KG1 (cell line): ENCODE results near the gene MAD1L1.
A peak's percentile ranks its signal among the peaks of the same experiment; 100 is the strongest.
"Not testable (repeated sequence)": the region's sequence is repeated elsewhere in the genome, so short reads cannot be mapped to it uniquely, and the experiment has no call there.

Experiments
- DNase-seq: peaks from one replicate; lab custom pipeline; 2025; lab: John Stamatoyannopoulos, UW

Gene MAD1L1

DNA sequence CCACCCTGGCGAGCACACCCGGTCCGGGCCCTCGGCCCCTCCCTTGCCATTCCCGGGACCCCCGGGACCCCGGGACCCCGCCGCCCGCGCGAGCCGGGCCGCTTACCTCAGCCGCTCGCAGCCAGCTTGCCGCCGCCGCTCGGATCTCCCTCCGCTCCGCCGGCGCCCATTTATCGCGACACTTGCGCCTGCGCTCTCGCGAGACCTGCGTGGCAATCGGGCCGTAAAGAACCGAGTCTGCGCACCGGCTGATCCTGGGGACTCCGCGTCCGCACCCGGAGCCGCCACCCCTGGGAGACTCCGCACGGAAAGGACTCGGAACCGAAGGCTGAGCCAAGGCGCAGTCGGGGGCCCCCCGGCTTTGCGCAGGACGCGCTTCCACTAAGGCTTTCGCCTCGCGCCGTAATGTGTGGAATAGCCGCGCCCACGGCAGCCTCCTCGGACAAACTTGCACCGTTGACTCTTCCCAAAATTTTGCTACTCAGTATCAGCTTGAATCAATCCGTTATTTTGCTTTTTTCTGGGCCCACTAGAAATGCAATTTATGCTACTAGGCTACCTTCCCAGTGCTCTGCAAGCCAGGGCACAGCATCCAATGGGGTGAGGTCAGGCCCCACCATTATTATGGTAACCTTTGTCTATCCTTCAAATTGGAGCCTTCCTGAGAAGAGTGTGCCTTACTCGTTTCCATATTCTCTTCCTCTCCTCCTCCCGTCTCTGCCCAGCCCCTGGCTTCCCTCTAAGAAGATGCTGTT, at the start of gene MAD1L1:
MAD1L1 (minus strand) TSS at position 180 of the 755 bp plus-strand sequence. CDS start 2,812 bp downstream, outside the sequence.
- peak; percentile 77 for DNase-seq

DNA sequence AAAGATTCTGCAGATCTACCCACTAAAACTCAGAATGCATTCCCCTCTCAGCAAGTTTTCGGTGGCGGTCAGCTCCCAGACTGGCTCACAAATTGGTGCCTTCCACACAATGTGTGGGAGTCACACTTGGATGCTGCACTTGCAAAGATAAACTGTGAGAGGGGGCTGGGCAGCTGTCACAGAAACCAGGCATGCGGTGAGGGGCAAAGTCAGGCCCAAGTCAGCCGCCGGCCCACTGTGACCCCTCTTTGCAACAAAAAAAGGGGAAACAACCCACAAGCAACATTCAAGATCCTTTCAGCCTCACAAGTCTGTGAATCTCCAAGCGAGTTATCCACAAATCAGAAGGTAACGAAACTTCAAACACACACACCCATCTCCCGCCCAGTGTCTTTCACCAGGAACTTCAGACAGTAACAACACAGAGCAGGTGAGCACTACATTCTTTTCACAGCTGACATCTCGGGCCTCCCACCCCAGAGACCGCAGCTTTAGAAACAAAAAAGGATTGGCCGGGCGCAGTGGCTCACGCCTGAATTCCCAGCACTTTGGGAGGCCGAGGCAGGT, 49.5 kb upstream of the MAD1L1 start:
- no peak for DNase-seq

DNA sequence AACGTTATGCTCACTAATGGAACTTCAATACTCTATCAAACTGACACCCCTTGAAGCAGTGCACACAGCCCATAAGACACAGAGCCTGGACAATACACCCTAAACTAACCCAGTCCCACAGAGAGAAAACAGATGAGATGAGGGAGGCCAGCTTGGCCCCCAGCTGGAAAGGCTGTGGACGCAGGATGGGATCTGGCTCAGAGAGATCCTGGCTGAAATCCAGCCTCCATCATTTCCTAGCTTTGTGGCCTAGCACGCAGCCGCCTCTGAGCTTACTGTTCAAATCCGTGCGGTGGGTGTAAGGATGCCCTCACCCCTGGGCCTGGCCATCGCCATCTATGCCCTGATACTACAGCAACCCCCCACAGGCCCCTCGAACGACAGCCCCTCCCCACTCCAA, 48.8 kb upstream of the MAD1L1 start:
- no peak for DNase-seq

DNA sequence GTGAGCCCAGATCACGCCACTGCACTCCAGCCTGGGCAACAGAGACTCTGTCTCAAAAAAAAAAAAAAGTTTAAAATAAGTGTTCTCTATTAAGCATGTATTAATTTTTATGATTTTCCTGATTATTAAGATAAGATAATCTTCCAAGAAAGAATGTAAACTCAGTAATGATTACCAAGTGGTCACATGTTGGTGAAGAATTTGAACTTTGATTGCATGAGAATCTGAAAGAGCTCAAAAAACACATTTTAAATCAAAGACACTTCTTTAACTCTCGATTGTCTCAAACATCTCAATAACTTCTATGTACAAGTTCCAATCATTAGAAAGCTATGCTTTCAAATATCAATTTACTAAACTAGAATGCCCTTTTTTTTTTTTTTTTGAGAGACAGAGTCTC, 47.7 kb upstream of the MAD1L1 start:
- no peak for DNase-seq

DNA sequence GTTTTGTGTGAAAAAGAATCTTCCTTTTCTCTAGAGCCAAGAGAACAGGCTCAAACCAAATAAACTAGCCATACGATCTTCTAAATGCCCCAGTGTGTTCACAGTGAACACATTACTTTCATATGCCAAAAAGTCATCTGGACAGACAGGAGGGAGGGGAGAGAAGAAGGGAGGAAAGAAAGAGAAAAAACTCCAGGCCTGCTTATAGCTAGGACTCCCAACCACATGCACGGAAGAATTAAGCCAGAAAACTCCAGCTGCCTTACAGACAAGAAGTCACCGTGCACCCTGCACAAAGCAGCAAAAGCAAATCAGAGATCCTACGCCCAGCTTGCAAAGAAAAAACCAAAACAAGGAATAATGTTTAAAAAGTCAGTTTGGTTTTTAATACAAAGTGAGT, 47.2 kb upstream of the MAD1L1 start:
- no peak for DNase-seq

DNA sequence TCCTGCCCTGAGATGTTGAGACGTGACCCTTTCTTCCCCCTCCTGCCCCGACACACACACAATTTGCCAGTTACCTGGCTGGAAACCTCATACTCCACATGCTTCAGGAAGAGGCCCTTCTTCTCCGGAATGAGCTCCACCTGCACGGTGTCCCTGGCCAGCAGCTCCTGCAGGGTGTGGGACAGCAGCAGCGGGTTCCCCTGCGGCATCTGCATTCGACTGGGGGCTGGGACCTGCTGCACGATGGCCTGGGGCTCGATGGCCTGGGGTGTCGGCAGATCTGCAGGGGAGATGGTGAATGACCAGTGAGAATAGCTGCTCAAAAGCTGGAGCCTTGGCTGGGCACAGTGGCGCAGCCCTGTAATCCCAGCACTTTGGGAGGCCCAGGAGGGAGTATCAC, 45.3 kb upstream of the MAD1L1 start:
- DNase-seq, result no peak

DNA sequence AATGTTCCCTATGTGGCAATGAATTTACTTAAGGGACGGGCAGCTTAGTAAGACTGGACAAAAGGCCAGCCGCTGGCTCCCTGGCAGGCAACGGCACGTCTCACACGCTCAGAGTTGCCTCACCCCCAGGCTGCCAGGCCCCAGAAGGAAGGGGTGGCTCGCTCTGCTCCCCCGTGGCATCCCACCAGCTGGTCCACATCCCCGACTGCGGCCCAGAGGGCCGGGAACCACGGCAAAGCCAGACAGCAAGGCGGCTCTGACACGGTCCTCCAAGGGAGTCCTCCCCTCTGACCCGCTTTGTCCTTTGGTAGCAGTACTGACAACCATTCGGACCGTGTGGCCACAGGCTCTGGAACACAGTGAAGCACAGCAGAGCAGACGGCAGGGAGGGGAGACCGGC, 43.4 kb upstream of the MAD1L1 start:
- DNase-seq, result no peak

DNA sequence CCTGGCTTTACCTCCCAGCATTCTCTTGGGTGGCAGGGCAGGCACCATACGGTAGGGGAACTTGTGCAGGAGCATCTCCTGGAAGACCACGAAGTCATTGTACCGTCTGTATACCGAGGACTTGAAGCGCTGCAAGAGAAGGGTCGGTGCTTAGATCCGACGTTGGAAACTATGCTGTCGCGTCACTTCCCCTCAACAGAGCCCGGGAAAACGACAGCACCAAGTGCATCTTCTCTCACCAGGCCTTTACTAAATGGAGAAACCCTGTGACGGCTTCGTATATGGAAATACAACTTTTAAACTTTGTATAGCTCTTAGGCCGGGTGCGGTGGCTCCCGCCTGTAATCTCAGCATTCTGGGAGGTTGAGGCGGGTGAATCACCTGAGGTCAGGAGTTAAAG, 42.4 kb upstream of the MAD1L1 start:
- DNase-seq, result no peak

DNA sequence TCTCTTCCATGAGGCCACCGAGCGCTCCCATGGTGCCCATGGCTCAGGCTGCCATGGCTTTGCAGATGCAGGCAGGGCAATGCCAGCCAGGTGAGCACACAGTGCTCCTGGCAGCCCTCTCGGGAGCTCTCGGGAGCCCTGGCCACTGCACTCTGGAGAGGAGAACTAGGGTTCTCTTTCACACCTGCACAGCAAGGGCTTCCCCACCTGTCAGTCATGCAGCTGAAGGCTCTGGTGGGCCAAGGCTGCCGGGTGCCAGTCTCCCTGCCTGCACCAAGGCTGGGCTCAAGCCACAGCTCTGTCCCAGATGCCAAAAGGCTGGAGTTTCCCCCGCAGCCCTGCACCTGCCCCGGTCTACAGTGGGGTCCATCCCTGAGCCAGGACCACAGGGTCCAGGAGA, 41.9 kb upstream of the MAD1L1 start:
- DNase-seq, result no peak

DNA sequence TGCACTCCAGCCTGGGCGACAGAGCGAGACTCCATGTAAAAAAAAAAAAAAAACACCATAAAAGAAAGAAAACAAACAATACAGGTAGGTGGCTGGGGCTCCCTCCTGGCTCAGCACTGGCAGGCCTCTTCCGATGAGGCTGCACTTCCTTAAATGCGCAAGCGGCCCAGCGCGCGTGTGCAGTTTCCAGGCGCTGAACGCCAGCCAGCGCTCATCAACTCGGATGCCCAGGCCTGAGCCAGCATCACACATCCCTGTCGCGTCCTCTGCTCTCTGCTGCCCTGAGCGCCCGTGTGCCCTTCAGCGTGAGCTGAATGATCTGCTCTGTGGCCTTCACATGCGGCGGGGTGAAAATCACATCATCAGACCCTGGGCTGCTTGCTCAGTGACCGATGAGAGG, 41.1 kb upstream of the MAD1L1 start:
- no peak for DNase-seq

DNA sequence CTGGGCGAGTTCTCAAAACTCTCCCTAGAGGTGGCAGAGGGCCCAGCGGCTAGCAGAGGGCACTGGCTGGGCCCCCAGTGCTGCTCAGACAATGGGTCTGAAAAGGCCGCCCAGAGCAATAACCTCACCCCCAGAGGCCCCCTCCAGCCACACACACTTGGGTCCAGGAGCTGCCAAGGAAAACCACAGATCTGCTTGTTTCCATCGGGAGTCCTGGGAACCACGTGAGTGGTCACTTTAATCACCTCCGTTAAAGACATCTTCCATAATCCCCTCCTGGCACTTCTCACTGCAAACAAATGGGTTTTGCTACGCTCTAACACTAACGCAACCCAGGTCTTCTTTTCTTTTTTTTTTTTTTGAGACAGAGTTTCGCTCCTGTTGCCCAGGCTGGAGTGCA, 39.3 kb upstream of the MAD1L1 start:
- no peak for DNase-seq

DNA sequence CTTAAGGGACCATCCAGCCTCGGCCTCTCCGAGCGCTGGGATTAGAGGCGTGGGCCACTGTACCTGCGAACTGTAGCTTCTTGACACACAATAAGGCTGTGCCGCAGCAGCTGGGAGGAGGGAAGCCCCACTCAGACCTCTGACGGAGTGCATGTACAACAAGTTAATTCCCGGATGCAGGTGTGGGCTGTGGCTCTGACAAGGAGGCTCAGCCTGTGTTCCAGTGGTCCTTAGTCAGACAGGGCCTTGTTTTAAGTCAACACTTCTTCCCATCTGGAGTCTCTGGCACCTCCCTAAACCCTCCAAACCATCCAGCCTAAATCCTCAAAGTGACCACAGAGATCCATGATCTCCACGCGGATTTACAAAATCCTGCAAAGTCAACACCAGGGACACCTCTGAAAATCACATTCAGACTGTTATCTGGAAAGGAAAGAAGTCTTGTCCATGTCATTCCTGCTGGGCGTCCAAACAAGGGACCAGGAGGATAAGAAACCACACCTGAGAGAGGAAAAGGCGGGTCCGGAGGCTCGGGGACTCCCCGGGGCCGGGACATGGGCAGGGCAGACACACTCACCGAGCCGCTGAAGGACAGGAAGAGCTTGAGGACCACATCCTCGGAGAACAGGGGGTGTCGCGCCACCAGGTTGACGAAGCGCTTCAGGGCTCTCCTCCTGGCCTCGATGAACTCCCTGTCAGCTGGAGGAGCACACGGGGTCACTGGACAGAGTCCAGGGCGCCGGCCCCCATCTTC, 38.7 kb upstream of the MAD1L1 start:
- DNase-seq, result no peak

DNA sequence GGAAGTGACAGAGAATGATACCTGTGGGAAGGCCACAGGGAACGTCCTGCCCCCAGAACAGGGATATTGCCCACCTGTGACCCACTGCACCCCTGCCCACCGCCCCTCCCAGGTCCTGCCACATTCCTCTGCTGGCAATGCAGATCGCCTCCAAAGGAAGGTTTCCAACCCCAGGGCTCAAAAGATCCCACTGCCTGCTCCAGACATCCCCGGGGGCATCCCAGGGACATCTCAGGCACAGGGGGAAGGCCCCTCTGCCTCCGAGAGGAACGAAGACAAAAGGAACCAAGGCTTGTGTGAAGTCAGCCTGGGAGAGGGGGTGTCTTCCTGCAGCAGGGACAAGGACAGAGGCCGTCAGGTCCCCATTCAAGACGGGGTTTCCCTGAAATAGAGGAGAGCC, 37.8 kb upstream of the MAD1L1 start:
- DNase-seq, result no peak

DNA sequence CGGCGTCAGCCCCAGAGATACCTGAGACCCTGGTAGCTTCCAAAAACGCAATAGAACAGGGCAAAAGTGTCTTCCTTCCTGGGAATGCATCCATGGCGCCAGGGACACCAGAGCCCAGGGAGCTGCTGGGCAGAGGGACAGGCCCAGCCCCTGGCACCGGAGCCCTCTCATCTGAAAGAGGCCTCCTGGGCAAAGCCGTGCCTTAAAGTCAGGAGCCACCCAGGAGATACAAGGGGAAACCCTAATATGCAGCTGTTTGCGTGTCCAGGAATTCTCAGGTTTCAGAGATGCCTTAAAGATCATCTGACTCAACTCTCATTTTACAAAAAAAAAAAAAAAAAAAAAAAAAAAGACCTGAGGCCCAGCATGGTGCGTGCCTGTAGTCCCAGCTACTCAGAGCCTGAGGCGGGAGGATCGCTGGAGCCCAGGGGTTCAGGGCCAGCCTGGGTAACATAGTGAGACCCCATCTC, 37.3 kb upstream of the MAD1L1 start:
- DNase-seq, result no peak

DNA sequence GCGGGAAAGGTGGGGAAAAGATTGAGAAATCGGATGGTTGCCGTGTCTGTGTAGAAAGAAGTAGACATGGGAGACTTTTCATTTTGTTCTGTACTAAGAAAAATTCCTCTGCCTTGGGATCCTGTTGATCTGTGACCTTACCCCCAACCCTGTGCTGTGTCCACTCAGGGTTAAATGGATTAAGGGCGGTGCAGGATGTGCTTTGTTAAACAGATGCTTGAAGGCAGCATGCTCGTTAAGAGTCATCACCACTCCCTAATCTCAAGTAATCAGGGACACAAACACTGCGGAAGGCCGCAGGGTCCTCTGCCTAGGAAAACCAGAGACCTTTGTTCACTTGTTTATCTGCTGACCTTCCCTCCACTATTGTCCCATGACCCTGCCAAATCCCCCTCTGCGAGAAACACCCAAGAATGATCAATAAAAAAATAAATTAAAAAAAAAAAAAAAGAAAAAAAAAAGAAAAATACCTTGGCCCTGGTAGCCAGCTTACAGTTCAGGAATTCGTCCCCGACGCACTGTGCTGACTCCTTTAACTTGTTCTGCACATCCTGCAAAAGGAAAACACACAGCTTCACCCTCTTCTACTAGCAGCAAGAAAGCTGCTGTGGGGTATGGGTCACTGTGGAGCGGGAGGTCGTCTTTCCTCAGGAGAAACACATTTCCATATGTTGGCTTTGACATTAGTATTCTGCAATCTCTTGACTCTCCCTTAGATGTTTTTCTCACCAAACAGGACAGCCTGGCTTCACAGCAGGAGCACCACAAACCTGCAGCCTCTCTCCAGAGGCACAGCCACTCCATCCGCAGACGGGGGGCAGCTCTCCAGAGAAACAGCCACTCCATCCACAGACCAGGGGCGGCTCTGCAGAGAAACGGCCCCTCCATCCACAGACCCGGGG, 36.6 kb upstream of the MAD1L1 start:
- DNase-seq, result not testable (repeated sequence)

DNA sequence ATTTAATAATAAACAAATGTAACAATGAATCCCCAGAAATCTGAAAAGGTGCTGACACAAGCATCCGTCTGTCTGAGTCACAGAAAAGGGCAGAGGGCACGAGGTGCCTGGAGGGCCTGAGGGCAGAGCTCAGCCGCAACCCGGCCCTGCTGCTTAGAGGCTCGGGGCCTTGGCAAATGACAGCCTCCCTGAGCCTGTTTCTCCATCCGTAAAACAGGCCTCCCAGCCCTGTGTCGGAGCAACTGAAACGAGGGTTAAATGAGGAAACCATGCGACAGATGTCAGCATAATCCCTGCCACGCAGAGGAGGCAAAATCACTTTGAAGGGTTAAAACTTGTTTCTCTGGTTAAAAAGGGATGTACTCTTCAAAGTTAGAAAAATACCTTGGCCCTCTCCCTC, 34.2 kb upstream of the MAD1L1 start:
- no peak for DNase-seq

DNA sequence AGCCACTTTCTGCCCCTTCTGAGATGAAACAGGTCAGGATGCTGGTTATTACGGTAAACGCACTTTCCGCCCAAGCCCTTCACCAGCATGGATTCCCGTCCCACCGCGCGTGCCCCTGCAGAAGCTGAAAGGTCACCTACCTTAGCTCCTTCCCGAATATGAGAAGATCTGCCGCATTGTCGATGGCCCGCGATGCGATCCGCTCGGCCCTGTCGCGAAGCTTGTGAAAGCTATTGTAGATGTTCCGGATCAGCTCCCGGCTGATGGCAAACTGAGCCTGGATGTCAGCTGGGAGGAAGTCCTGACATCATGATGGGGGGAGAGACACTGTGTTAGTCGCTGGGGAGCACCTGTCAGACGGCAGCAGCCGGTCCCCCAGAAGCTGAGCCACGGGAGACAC, 31.4 kb upstream of the MAD1L1 start:
- no peak for DNase-seq

DNA sequence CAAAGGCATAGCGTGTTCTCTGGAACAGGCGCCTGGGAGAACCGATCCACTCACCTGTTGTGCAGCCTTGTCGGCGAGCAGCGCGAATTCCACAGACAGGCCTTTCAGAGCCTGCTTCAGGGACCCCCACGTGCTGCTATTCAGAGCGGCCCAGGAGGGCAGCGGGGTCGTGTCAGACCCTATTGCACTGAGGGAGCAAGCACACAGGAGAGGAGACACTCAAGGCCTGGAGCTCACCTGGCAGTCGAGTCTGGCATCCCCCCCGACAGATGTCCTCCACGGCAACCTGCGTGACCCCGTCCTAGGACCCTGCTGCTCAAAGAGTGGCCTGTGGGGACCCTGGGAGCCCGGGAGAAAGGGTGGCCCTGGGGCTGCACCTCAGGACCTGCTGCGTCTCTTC, 30.4 kb upstream of the MAD1L1 start:
- no peak for DNase-seq

DNA sequence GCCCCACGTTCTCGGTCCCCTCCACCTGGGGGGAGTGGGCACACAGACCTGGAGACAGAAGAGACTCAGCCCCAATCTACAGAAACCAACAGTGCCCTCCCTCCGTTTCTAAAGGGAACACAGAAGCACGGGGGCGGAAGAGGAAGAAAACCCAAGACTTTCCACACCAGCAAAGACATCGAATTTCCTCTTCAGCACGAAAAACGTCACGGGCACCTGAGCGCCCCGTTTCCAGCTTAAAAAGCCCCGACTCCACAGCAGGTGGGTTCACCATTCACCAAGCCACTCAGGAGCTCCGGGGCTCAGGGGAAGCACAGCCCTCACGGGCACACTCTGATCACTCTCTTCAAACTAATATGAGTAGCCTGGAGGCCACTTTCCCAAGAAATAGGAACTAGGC, 28.9 kb upstream of the MAD1L1 start:
- no peak for DNase-seq

DNA sequence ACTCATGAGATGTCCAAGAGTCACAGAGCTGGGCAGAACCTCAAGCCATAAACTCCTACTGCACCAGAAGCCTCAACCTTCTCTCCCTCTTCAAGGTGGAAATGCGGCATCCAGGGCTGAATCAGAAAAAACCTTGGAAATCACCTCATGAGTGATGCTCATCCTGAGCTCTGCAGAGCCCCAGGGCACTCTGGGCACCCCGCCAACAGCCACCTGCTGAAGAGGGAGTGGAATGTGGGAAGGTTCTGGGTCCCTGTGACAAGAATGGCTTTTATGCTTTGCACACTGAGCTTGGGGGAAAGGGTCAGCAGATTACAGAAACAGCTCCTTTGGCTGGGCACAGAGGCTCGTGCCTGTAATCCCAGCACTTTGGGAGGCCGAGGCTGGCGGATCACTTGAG, 28.1 kb upstream of the MAD1L1 start:
- no peak for DNase-seq

DNA sequence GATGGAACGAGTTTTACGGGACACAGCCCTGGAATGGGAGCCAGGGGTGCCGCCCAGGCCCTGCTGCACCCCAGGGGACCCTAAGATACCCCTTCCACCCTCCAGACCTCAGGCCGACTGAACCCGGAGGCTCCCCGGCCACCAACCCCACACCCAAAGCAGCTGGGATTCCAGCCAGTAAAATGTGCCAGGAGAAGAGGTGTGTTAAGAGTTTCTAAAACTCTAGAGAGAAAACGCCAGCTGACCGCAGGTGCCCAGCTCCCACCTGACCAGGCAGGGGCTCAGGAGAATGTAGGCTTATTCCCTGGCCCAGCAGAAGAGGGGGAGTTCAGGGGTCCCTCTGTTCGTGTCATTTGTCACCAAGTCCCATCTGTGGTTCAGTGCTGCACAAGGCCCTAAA, 26.7 kb upstream of the MAD1L1 start:
- DNase-seq, result no peak

DNA sequence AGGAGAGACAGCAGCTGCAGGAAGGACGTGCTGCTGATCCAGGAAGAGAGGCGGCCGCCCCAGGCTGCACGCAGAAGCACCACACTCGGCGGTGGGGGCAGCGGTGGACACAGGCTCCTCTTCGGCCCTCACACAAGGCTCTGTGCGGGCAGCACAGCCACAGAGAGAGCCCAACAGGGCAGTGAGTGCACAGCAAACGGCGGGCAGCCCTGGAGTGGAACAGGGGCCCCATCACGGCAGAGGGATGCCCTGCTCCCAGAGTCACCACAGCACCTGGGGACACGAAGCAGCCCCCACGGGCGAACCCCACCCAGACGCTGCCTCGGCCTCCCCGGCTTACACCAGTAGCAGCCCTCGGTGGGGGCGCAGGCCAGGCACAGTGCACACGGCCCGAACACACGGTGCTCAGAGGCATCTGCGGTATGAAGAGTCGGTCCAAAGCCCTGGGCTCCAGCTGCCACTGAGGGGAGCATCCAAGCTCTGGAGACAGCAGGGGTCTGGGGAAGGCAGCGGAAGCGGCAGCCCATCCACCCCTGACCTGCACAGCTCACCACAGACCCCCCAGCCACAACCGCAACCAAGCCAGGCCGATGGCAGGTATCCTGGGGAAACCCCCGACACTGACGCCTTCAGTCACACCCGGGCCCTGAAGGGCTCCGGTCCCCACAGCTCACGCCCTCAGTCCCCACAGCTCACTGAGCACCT, 26.1 kb upstream of the MAD1L1 start:
- DNase-seq, result no peak
